HT-29 (cell line): ENCODE data around the gene MECP2. TPM values are rescaled to one million over a fixed set of nuclear protein-coding genes. Genes with fewer than 3 reads are reported as not detected.

Experiments
- DNase-seq: peaks from one replicate; pipeline ENCODE4 v3.0.0-alpha.2; 2015; ENCODE audit warnings: low spot score
- total RNA-seq: library from RNA; depleted of rRNA; stranded (reverse); fragments of >200 nt; shearing (Covaris generic); gene quantifications from 2 replicates; pipeline ENCODE4 v1.2.3, GENCODE V29; 2014

MECP2 gene
- total RNA-seq, 1 experiment from 2014 or later: 41.6 TPM

DNA sequence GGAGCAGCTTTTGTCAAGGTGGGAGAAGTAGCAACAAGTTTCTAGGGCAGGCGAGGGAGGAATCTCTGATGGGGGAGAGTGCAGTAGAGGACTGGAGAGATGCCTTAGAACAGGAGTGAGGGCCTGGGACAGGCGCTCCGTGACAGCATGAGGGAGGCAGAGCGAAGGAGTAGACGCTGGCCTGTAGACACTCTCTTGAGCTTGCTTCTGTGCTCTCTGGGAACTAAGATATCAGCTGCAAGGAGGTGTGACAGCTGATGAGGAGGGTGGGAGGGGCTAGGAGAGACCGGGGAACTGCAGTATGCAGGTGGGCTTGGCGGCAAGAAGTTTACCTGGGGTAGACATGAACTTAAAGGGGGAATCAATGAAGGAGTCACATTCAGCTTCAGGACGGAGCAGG, 35.7 kb downstream of the MECP2 start:
- DNase-seq: no peak

DNA sequence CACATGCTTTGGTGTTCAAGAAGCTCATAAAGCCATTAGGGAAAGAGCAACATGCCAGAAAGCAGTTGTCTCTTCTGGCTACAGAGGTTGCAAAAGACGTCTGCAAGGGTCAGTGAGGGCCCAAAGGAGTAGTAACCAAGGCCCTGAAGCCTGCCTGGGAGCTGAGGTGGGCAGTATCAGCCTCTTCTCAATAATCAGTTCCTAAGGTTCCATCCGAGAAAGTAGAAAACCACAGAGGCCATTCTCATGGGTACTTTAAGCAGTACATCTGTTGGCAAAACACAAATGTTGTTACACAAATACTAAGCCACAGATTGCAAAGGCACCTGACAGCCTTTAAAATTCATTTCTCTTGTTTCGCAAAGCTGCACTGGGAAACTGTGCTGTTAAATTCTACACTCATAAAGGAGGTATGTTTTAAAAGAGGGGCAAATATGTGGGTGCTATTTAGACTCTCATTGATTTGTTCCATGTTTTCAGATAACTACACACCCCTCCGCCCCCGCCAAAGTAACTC, 37.7 kb downstream of the MECP2 start:
- DNase-seq: no peak

DNA sequence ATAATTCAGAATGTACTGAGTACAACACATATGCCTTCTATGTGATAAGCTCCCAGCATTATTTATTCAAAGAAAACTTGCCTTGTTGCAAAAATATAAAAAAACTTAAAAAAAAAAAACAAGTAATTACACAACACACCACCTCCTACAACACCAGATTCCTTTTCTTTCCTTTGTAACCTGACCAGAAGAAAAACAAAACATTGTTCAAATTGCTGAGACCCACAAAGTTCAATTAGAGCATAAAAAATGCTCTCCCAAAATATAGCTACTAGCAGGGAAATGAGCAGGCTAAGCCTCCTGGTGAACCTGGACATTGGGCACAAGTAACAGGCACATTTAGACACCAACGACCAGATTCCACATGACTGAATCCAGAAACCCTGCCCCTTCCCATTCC, 38.3 kb downstream of the MECP2 start:
- no peak for DNase-seq

DNA sequence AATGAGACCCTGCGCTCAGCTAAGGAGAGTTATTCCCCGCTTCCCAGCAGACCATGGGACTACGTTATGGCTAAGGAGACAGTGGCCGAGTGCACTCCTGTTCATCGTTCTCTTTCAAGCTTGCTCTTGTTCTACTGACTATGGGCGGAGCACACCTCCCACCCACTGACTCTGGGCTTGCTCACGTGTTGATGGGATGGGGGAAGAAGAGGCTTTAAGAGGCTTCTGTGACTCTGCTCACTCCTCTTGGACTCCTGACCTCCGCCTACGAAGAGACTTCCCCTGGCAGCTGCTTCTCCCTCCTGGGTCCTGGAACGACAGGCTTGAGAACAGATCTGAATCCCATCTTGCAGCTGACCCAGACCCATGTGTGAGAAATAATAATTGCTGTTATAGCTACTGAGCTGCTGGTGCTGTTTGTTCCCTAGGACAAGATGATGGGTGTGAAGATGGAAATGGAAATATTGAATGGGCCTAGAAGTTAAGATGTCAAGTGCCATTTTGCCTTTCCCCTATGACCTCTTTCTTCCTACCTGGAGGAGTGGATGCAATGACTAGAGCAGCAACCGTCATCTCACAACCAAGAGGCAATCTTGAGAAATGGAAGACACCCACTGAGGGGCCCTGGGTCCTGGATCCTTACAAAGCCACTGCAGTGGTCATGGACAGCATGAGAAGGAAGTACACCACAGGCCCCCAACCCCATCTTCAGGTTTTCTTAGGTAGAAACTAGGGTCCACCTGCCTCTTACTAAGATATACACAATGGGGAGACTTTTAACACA, 39.1 kb downstream of the MECP2 start:
- DNase-seq: no peak

DNA sequence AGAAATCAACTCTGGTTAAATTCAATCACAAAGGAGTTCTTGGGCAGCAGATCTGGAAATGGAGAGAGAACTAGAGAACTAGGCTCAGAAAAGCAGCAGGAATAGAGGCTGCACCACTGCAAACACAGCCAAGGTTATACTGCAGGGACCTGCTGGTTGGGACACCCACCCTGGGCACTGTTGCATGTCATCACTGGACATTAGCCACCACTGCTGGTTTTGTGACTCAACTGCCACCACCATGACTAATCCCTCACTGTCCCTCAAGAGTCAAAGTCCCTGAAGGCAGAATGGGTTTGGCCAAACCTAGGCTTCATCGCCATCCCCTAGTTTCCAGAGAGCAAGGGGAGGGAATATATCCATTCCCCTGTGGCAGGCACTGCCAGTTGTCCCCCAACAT, 39.7 kb downstream of the MECP2 start:
- DNase-seq: no peak

- peak; percentile 57 for DNase-seq
Measured at GRCh38 chrX:154056770-154057241, 40.7 kb downstream of the MECP2 start.

GRCh38 chrX:154051201-154051810, 46.2 kb downstream of the MECP2 start:
- peak; percentile 89 for DNase-seq

GRCh38 chrX:154050113-154050495, 47.4 kb downstream of the MECP2 start:
- no peak for DNase-seq

DNA sequence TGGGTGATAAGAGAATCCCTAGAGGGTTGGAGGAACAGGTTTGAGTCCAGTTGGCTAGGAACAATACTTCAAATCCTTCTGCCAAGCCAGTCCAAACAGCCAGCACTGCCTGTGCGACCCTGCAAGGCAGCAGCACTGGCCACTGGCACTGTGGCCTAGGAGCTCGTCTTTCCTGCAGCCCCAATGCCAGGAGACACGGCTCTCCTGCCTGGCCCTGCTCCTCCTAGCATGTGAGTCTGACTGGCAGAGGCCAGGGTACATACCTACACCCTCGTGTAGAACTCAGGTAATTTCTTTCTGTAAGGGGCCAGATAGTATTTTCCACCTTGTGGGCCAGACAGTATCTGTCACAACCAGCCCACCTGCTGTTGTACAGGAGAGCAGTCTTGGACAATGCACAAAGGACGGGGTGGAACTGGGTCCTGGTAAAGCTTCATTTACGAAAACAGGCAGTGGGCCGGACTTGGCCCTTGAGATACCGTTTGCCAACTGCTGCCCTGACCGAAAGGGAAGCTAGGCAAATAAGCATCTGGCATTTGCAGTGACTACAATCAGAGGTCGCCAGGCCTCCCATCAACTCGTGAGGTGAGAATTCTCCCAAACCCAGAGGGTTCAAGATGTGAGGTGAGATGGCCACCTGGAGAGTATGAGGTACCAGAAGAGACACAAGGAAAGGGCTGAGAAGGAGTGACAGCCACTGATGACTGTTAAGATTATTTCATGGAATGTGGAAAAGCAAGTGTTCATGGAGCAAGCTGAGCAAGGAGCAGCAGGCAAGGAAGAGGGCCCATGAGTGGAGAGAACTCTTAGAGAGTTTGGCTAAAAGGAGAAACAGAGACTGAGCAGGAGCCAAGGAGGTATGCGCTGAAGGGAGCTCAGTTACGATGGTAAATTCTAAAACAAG, 48.1 kb downstream of the MECP2 start:
- DNase-seq: no peak

- DNase-seq: no peak
Measured at GRCh38 chrX:154048398-154048797, 49.1 kb downstream of the MECP2 start.

DNA sequence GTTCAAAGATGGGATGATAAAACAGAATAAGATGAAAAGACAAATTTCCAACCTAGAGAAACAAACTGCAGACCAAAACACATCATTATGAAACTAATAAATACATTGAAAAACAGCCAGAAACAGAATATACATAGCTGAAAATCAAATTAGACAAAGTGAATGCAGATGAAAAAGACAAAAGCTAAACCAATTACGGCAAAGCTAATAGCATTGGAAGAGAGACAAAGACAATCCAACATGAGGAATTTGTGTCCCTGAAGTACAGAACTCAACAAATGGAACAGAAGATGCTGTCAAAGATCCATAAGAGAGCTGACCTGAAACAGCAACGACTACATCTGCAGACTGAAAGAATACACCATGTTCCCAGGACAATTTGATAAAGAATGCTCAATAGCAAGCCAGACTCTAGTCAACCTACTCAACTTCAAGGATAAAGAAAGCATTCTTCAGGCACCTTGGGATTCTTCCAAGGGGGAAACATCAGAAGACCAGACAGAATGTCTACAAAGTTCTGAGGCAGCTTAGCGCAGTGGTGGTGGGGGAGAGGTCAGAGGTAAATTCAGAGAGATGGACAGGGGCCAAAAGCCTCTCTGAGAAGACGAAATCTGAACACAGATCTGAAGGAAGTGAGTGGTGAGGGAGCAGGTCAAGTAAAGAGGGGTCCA, 50.4 kb downstream of the MECP2 start:
- DNase-seq: no peak

GRCh38 chrX:154046031-154046781, 51.3 kb downstream of the MECP2 start:
- DNase-seq: peak; percentile 69

- no peak for DNase-seq
Measured at GRCh38 chrX:154044091-154044490, 53.4 kb downstream of the MECP2 start.

- no peak for DNase-seq
Measured at GRCh38 chrX:154043003-154043763, 54.3 kb downstream of the MECP2 start.

DNA sequence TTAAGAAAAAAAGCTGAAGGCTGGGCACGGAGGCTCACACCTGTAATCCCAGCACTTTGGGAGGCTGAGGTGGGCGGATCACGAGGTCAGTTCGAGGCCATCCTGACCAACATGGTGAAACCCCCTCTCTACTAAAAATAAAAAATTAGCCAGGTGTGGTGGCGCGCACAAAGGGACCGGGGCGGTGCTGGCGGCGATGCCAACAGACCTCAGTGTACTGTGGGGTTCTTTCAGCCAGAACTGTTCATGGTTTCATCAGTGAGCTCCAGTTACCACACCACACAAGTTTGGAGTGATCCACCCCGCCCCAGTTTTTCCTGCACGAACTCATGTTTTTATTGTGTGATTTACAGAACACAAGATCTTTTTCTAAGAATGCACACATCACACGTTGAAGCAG, 56.7 kb downstream of the MECP2 start:
- no peak for DNase-seq

DNA sequence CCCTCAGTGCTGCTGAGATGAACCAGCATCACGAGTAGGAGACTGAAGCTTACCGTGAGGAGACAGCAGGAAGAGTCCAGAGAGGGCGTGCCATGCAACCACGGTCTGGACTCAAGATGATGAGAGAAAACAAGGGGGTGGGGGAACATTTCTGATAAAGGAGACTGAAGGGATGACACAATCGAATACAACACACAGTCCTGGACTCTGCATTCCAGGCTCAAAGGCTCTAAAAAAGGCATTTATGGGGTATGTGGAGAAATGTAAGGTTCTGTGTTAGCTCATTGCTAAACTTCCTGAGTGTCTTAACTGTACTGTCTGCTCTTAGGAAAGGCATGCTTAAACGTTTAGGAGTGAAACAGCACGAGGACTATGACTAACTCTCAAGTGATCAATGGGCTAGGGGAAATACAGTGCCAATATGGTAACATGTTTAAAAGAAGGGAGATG, 57.2 kb downstream of the MECP2 start:
- no peak for DNase-seq

- DNase-seq: no peak
Measured at GRCh38 chrX:154039577-154039976, 57.9 kb downstream of the MECP2 start.

- no peak for DNase-seq
Measured at GRCh38 chrX:154038656-154039055, 58.9 kb downstream of the MECP2 start.

DNA sequence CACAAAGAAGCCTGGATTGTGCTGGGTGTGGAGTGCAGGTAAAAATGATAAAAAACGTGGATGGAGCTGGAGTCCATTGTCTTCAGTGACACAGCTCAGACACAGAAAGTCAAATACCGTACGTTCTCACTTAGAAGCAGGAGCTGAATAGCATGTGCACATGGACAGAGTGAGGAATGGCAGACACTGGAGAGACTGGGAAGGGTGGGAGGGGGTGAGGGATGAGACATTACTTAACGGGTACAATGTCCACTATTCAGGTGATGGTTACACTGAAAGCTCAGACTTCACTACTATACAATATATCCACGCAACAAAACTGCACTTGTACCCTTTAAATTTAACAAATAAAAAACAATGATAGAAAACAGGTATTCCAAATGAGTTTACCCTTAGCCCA, 59.8 kb downstream of the MECP2 start:
- DNase-seq: no peak

GRCh38 chrX:154036513-154036912, 61.0 kb downstream of the MECP2 start:
- DNase-seq: no peak
